GM13977 (cell line): ENCODE data around the gene GPSM3.

ENCODE experiments used
- DNase-seq: peaks from one replicate; pipeline ENCODE4 v3.0.0; 2012; ENCODE audit warnings: low spot score
- in situ Hi-C: fragments of 300-500 bp; cut with MboI; formaldehyde crosslinking; loops from one replicate; pipeline ENCODE4 v1.12.0; 2022; ENCODE audit warnings: low sequenced_read_pairs, low pct_unique_long_range_greater_than_20kb, mixed read lengths, inconsistent platforms; ENCODE audit not compliant: unreplicated experiment
- TF ChIP-seq, protein P1 (sequence below): IDR thresholded peaks from 2 replicates; pipeline ENCODE4 v1.5.1; 2012; ENCODE audit warnings: mild to moderate bottlenecking, control low read depth; ENCODE audit not compliant: insufficient read depth; ENCODE audit errors: extremely low read depth, missing control alignments

GPSM3 gene

DNA sequence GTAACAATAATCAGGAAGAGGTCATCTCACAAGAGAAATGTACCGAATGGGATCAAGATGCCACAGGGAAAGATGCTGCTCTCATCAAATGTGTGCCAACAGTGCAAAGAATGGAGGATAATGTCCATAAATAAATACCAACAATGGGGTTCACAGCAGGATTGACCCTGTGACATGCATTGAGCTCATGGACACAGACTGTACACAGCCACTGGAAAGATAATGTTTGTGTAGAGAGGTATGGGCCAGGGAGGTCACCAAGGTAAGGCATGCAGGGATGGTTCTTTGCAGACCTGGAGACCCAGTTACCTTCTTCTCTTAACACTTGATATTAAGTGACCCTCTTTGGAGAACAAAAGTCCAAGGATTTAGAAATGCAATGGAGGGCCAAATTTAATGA, 18.0 kb downstream of the GPSM3 start:
- in situ Hi-C loops = no loop called here
- DNase-seq = no peak
- TF ChIP-seq, protein P1, sequence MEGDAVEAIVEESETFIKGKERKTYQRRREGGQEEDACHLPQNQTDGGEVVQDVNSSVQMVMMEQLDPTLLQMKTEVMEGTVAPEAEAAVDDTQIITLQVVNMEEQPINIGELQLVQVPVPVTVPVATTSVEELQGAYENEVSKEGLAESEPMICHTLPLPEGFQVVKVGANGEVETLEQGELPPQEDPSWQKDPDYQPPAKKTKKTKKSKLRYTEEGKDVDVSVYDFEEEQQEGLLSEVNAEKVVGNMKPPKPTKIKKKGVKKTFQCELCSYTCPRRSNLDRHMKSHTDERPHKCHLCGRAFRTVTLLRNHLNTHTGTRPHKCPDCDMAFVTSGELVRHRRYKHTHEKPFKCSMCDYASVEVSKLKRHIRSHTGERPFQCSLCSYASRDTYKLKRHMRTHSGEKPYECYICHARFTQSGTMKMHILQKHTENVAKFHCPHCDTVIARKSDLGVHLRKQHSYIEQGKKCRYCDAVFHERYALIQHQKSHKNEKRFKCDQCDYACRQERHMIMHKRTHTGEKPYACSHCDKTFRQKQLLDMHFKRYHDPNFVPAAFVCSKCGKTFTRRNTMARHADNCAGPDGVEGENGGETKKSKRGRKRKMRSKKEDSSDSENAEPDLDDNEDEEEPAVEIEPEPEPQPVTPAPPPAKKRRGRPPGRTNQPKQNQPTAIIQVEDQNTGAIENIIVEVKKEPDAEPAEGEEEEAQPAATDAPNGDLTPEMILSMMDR = no peak

DNA sequence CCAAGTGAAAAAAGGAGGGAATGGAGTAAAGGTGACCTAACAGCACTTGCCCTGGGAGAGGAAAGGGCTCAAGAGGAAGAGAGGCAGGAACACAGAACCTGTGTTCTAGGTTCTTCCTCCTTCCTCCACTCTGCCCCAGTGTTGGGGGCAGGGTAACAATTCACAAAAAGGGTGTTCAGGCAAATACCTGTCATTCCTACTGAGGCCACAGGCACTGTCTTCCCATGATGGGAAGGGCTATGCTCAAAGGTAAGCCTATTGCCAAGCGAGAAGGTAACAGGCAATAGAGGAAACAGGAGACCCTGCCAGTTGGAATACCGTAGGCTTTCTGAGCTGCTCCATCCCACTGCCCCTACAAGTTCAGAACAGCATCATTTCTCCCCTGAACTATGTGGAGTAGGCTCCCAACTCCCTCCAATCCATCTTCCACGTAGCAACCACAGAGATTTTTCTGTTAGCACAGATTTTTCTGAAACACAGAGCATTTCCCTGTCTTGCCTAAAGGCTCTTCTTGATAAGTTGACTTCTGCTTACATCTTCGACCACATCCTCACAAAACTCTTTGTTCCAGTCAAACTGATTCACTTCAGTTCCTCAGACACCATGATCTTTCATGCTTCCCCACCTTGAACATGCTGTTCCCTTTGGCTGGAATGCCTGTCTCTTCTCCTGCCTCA, 19.3 kb downstream of the GPSM3 start:
- TF ChIP-seq, protein P1 = no peak
- DNase-seq = no peak
- in situ Hi-C loops = no loop called here

DNA sequence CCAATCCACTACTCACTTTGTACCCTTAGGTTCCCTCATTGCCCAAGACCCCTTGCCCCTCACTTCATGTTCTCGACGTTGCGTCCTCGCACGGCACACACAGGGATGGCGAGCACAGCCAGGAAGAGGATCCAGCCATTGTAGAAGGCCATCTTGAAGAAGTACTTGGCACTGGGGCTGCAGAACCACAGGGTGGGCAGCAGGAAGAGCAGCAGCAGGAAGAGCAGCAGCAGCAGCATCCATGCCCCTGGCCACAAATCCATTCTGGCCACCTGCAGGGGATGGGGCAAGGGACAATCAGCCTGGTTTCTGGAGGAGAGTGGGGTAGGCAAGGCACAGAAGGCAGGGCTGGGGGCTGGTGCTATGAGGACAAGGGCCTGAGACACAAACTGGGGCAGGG, 21.2 kb downstream of the GPSM3 start:
- DNase-seq = no peak
- TF ChIP-seq, protein P1 = no peak
- in situ Hi-C loops = no loop called here

DNA sequence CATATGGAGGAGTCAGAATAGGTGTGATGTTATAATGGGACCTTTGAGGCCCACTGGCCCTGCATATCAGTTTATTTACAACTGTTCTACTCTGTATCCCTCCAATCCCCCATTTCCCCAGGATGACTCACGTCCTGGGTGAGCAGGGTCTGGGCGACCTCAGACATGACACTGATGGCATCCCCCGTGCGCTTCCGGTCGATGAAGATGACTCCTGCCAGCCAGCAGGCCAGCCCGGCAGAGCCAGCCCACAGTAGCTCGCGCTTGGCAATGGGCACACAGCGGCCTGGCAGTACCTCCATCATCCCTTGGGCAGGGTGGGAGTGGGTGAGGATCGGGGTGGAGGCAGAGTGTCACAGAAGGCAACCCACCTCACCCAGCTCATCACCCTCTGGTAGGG, 22.1 kb downstream of the GPSM3 start:
- TF ChIP-seq, protein P1 = no peak
- in situ Hi-C loops = no loop called here

DNA sequence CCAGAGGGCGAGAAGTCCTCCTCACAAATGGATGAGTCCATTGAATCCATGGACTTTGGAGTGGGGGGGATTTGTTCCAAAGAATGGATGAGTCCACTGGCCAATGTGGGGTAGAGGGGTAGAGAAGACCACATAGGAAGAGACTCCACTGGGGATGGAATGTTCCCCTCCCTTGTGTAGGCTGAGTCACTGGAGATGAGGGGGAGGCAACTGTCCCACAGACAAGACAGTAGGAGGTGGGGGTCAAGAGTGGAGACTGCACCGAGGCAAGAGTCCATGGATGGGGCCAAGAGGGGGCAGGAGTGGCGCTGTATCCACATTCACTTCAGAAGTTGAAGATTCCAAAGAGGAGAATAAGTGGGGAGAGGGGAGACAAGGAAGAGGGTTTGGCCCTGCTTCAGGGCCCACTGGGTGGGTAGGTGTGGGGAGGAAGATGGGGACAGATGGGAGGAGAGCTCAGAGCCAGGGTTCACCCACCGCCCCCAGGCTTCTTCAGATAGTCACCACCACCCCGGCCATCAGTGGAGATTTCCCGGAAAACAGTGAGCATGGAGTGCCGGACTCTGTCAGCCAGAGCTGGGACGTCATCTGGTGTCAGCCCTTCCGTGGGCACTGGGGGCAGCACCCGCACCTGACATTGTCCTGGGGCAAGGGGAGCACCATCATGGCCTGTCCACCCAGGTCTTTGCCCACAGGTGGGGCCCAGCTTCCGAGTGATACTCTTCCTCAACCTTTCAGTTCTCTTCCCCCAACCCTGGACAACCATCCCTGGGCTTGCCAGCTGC, 23.4 kb downstream of the GPSM3 start:
- in situ Hi-C loops = no loop called here
- TF ChIP-seq, protein P1 = no peak
- no peak for DNase-seq

More for the DNA sequence above, 22.1 kb downstream of the GPSM3 start:
- no peak for DNase-seq

DNA sequence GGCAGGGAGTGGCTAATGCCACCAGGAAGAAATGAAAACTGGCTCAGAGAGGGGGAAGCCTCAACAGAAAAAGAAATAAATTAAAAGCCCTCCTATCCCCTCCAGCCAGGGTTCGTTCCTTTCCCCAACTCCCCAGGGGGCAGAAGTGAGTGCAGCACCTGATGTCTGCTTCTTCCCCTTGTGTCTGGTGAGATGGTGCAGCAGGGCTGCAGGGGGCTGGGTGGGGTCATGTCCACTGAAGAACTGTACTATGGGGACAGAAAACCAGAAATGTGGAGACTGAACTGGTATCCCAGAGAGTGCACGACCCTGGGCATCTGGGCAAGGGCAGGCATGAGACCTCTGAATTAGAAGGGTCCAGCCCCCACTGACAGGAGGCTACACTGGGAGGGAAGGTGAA, 24.1 kb downstream of the GPSM3 start:
- DNase-seq = no peak
- TF ChIP-seq, protein P1 = no peak
- in situ Hi-C loops = no loop called here
